CD14-positive monocyte (primary cell): Measurements from ENCODE around the gene UNC13B. TPM values are rescaled to one million over a fixed set of nuclear protein-coding genes. Genes with fewer than 3 reads are reported as not detected.

ENCODE experiments used
- DNase-seq, 3 donors: peaks; one replicate each; pipeline ENCODE4 v3.0.0-alpha.2; 2011 to 2022
- H2AFZ ChIP-seq: 2 replicates; pipeline ENCODE4 v1.6.0; 2012; ENCODE audit warnings: mild to moderate bottlenecking, low read depth, low read length, inconsistent platforms; ENCODE audit not compliant: insufficient read depth, poor library complexity, severe bottlenecking
- H3K27ac ChIP-seq, 2 donors: 1 replicate in 1 of 2; 2 replicates in 1 of 2; pipeline ENCODE4 v1.5.1; 2012 to 2013; ENCODE audit warnings: low read length in 2 of 2, control low read depth in 1 of 2, inconsistent platforms in 1 of 2, low read depth in 1 of 2, mild to moderate bottlenecking in 1 of 2
- H3K27me3 ChIP-seq, 2 donors: one replicate each; pipeline versions ENCODE4 v1.6.0 to v1.6.1; 2011 to 2013; ENCODE audit warnings: low read length in 2 of 2; ENCODE audit not compliant: control insufficient read depth in 2 of 2, insufficient read depth in 2 of 2
- H3K36me3 ChIP-seq, 2 donors: replicated peaks in 1 of 2; 1 replicate in 1 of 2; 2 replicates in 1 of 2; pipeline versions ENCODE4 v1.5.1 to v1.6.1; 2012 to 2013; ENCODE audit warnings: low read length in 2 of 2, control low read depth in 1 of 2, inconsistent platforms in 1 of 2, mild to moderate bottlenecking in 1 of 2; ENCODE audit not compliant: insufficient read depth in 2 of 2, control insufficient read depth in 1 of 2
- H3K4me1 ChIP-seq, 2 donors: 1 replicate in 1 of 2; 2 replicates in 1 of 2; pipeline versions ENCODE4 v1.5.1 to v1.6.1; 2012 to 2013; ENCODE audit warnings: low read length in 2 of 2, control low read depth in 1 of 2, inconsistent platforms in 1 of 2, mild to moderate bottlenecking in 1 of 2, moderate library complexity in 1 of 2; ENCODE audit not compliant: insufficient read depth in 2 of 2, control insufficient read depth in 1 of 2
- H3K4me2 ChIP-seq: replicated peaks from 2 replicates; pipeline ENCODE3; 2012; ENCODE audit warnings: low read length, moderate library complexity, mild to moderate bottlenecking; ENCODE audit not compliant: poor library complexity, severe bottlenecking; ENCODE audit errors: extremely low read depth
- H3K4me3 ChIP-seq, 3 experiments: fragments of 200-600 bp in 1 of 3; sonication (generic) in 1 of 3; replicated peaks in 1 of 3; 1 replicate in 2 of 3; 2 replicates in 1 of 3; pipeline ENCODE4 v1.5.1; 2011 to 2013; ENCODE audit warnings: low read length in 3 of 3, mild to moderate bottlenecking in 3 of 3, control low read depth in 2 of 3, low read depth in 2 of 3, inconsistent platforms in 1 of 3, moderate library complexity in 1 of 3
- H3K79me2 ChIP-seq: 2 replicates; pipeline ENCODE4 v1.6.0; 2012; ENCODE audit warnings: mild to moderate bottlenecking, control low read depth, inconsistent platforms, low read length, moderate library complexity; ENCODE audit not compliant: insufficient read depth
- H3K9ac ChIP-seq: 2 replicates; pipeline ENCODE4 v1.6.0; 2017; ENCODE audit warnings: low read length, mild to moderate bottlenecking; ENCODE audit not compliant: insufficient read depth, poor library complexity, severe bottlenecking
- H3K9me3 ChIP-seq, 2 donors: replicated peaks in 1 of 2; 1 replicate in 1 of 2; 2 replicates in 1 of 2; pipeline versions ENCODE4 v1.5.1 to v1.6.1; 2012 to 2013; ENCODE audit warnings: low read length in 2 of 2, control low read depth in 1 of 2; ENCODE audit not compliant: control insufficient read depth in 1 of 2, insufficient read depth in 1 of 2
- H4K20me1 ChIP-seq: 2 replicates; pipeline ENCODE4 v1.6.0; 2012; ENCODE audit warnings: mild to moderate bottlenecking, low read length, control low read depth, moderate library complexity; ENCODE audit not compliant: insufficient read depth
- H3K27ac Mint-ChIP-seq, 7 donors: one replicate each; pipeline ENCODE4 v1.8.0; 2020; ENCODE audit warnings: mild to moderate bottlenecking in 7 of 7, mixed read lengths in 7 of 7, moderate library complexity in 6 of 7, inconsistent platforms in 2 of 7
- H3K27me3 Mint-ChIP-seq, 3 donors: one replicate each; pipeline ENCODE4 v1.8.0; 2021 to 2022; ENCODE audit warnings: low read depth in 3 of 3, mild to moderate bottlenecking in 3 of 3, mixed read lengths in 3 of 3, moderate library complexity in 3 of 3, inconsistent platforms in 1 of 3
- H3K36me3 Mint-ChIP-seq, 2 donors: one replicate each; pipeline ENCODE4 v1.8.0; 2020; ENCODE audit warnings: mixed read lengths in 2 of 2, inconsistent platforms in 1 of 2, mild to moderate bottlenecking in 1 of 2
- H3K4me1 Mint-ChIP-seq: one replicate; pipeline ENCODE4 v1.8.0; 2020; ENCODE audit warnings: mild to moderate bottlenecking, mixed read lengths
- H3K4me3 Mint-ChIP-seq, 2 donors: one replicate each; pipeline ENCODE4 v1.8.0; 2020; ENCODE audit warnings: mild to moderate bottlenecking in 2 of 2, mixed read lengths in 2 of 2, moderate library complexity in 1 of 2
- H3K9me3 Mint-ChIP-seq, 7 donors: one replicate each; pipeline ENCODE4 v1.8.0; 2020 to 2022; ENCODE audit warnings: mixed read lengths in 7 of 7, mild to moderate bottlenecking in 6 of 7, moderate library complexity in 6 of 7, inconsistent platforms in 2 of 7
- CTCF ChIP-seq: fragments of 200-600 bp; IDR thresholded peaks from one replicate; pipeline ENCODE4 v1.8.0; 2022; ENCODE audit warnings: antibody characterized with exemption, mild to moderate bottlenecking
- WGBS: methylation state at CpG from one replicate; pipeline ENCODE4 v1.1.5; 2013; ENCODE audit warnings: missing lambda C conversion rate; ENCODE audit not compliant: insufficient coverage; 5-methylcytosine and 5-hydroxymethylcytosine counted together
- intact Hi-C, 2 donors: fragments of 100-400 bp; cut with micrococcal nuclease; formaldehyde crosslinking; loops; one replicate each; pipeline versions ENCODE4 v1.15.0 to v1.15.1; 2023
- polyA plus RNA-seq, 3 donors: library from polyadenylated mRNA; depleted of rRNA in 1 of 3; unstranded in 2 of 3; stranded (reverse) in 1 of 3; fragments of 300-500 nt in 2 of 3; fragments of >200 nt in 1 of 3; fragmentation: Illumina TruSeq in 2 of 3; gene quantifications; 1 replicate in 2 of 3; 2 replicates in 1 of 3; pipeline ENCODE4 v1.2.3, GENCODE V29; 2012 to 2021

The UNC13B gene
- polyA plus RNA-seq, 3 donors = 0.41 to 0.81 (median 0.66) TPM

DNA sequence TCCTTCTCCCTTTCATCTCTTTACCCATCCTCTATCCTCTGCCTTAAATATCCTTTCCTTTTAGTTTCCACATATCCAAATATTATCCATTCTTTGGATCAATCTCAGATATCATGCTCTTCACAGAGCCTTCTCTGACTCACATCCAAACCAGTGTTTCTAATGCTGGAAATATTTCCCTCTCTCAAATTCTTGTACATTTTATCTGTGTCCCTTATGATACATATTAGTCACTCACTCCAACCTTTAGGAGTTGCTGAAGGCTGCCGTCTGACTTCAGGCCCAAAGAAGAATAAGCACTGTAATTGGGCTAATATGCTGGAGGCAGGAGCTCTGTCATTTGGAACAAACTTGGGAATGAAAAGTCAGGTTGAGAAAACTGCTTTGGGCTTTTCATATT is 171.7 kb downstream of the UNC13B start:
- no peaks in the 10 kb centered on the region for H3K36me3 Mint-ChIP-seq
- no CpG with 5 or more reads among the region's 1 CpG for WGBS
- H3K4me2 ChIP-seq = no peak overlapping the region

DNA sequence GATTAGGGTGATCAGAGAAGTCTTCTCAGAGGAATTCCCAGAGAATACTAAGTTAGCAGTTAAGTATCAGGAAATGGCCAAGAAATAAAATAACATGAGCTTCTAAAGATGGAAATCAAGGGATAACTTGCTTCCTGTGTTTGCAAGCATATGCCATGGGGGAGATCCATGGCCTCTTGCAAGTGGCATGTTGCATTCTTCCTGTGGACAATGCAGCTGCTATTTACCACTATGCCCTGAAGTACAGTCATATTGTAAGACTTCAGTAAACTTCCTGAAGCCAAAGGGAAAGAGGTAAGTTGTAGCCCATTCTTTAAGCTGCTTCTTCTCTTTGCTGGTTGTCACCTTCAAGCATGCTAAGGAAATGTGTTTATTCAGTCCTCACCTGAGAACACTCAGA is 173.4 kb downstream of the UNC13B start:
- H3K4me2 ChIP-seq = no peak overlapping the region
- H3K4me3 ChIP-seq = no peak overlapping the region
- intact Hi-C loops = no loop called here
- Mint-ChIP-seq H3K27ac (no peak overlapping the region), H3K4me3 (no peak overlapping the region), H3K27me3 (no peaks in the 10 kb centered on the region), H3K9me3 (no peaks in the 10 kb centered on the region), H3K4me1 (no peaks in the 10 kb centered on the region), H3K36me3 (no peaks in the 10 kb centered on the region)
- H3K27me3 ChIP-seq = no peaks in the 10 kb centered on the region
- no peaks in the 10 kb centered on the region for H3K79me2 ChIP-seq
- no peak for DNase-seq
- H2AFZ ChIP-seq = no peak overlapping the region
- H3K9ac ChIP-seq = no peak overlapping the region
- no peak for TF ChIP-seq CTCF
- H3K9me3 ChIP-seq = no peaks in the 10 kb centered on the region
- no peaks in the 10 kb centered on the region for H3K36me3 ChIP-seq
- no peaks in the 10 kb centered on the region for H4K20me1 ChIP-seq
- no peak overlapping the region for H3K27ac ChIP-seq
- no peaks in the 10 kb centered on the region for H3K4me1 ChIP-seq

More for the DNA sequence above, 171.7 kb downstream of the UNC13B start:
- Mint-ChIP-seq H3K27ac (no peak overlapping the region), H3K9me3 (peaks cover 0 to 4% (median 0%) of the 10 kb centered on the region in 7 donors), H3K4me3 (no peak overlapping the region), H3K4me1 (no peaks in the 10 kb centered on the region), H3K27me3 (peaks cover 0 to 2% (median 0%) of the 10 kb centered on the region in 3 donors)
- intact Hi-C loops = no loop called here
- no peak overlapping the region for H2AFZ ChIP-seq
- no peaks in the 10 kb centered on the region for H3K9me3 ChIP-seq
- no peaks in the 10 kb centered on the region for H3K27me3 ChIP-seq
- no peaks in the 10 kb centered on the region for H3K4me1 ChIP-seq
- no peaks in the 10 kb centered on the region for H3K36me3 ChIP-seq
- DNase-seq = no peak
- H3K9ac ChIP-seq = no peak overlapping the region
- no peak for TF ChIP-seq CTCF
- no peak overlapping the region for H3K4me3 ChIP-seq
- no peak overlapping the region for H3K27ac ChIP-seq
- no peaks in the 10 kb centered on the region for H3K79me2 ChIP-seq
- H4K20me1 ChIP-seq = no peaks in the 10 kb centered on the region
